Thyroid gland (tissue), 4 donors: Measurements from ENCODE around the gene CA5A.

Experiments used
- CTCF ChIP-seq, 6 experiments: fragments of 200-600 bp in 3 of 6; fragments of 450-650 bp in 3 of 6; sonication (generic) in 3 of 6; IDR thresholded peaks; one replicate each; pipeline ENCODE4 v1.5.1; 2016 to 2019; ENCODE audit warnings: antibody characterized with exemption in 6 of 6, mild to moderate bottlenecking in 2 of 6, inconsistent platforms in 1 of 6, moderate library complexity in 1 of 6
- POLR2A ChIP-seq, 2 donors: fragments of 450-650 bp; IDR thresholded peaks; one replicate each; pipeline ENCODE4 v1.6.1; 2017; ENCODE audit warnings: antibody characterized with exemption in 2 of 2, mild to moderate bottlenecking in 2 of 2, moderate library complexity in 1 of 2

DNA sequence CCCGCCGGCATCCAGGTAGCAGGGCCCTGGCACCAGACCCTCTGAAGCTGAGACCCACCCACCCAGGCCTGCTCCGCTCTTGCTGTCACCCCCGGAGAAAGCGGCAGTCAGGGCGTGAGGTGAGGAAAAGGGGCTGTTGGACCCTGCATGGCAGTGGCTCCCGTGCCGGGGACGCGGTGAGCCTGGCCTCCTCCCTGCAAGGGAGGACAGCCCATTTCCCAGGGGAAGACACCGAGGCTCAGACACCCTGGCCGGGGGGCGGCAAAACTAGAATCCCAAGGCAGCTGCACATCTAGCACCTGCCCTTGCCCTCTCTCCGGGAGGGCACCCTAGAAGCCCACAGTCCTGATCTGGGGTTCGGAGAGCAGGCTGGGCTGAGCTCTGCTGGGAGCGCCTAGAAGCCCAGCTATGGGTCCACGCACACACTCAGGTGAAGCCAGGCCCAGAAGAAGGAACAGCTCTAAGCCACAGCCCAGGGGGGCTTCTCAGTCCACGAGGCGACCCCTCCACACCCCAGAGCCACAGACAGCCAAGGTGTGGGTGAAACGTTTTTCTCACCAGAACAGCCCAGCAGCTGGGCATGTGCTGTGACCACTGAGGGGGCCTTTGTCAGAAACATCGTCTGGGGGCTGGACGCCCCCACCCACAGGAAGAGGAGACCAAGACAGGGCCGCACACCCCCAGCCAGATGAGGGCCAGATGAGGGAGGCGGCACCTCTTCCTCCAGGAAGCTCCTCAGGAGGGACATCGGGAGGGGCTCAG lies 89.4 kb downstream of the CA5A start:
- TF ChIP-seq POLR2A (IDR thresholded peaks at IDR 0.05) (no peak), CTCF (IDR thresholded peaks at IDR 0.05) (no peak)
